ENCODE results near the gene NRG3. TPM values are rescaled to one million over a fixed set of nuclear protein-coding genes. Genes with fewer than 3 reads are reported as not detected.

Gene NRG3
- total and polyA plus RNA-seq, 2 of the 4 experiments (the other 2 are of a cell fraction) = not detected

DNA sequence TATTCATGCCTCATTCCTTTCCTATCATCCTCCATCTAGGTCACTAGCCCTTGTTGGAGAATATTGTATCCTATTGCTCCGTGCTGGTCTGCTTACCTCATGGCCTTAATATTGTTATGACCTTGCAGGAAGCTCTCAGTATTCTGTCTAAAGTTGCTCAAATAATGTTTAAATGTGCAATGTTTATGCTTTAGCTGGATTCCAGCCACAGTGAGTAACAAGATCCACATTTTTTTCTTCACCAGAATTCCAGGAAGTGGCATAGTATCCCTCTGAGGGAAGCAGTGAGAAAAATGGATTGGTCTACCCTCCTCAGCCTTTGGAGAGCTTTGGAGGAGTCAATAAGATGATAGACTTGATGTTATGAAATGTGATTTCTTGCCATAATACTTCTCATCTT lies 402.6 kb downstream of the NRG3 start:
- no CpG with 5 or more reads among the region's 1 CpG for whole genome bisulfite sequencing, 2 experiments (ENCODE audit: extremely low coverage in 2 of 2, insufficient read length in 1 of 2)
- H4K5ac ChIP-seq (ENCODE audit: low read depth, low read length) = no peak overlapping the region
- BruUV-seq (replicated peaks) = no TSS peak
- H3K4me1 ChIP-seq (ENCODE audit: control insufficient read depth, insufficient read depth, low read length) = no peaks in the 10 kb centered on the region
- H2AK9ac ChIP-seq (replicated peaks; ENCODE audit: low read depth, low read length, poor library complexity) = no peak overlapping the region
- dilution Hi-C loops (cut with HindIII; ENCODE audit: low sequenced_read_pairs, unreplicated experiment) = no loop called here
- no peak overlapping the region for H2BK15ac ChIP-seq (ENCODE audit: low read depth, low read length)
- no peak overlapping the region for H3K18ac ChIP-seq (ENCODE audit: low read depth, low read length)
- H2BK120ac ChIP-seq (ENCODE audit: low read depth, low read length) = no peak overlapping the region
- POLR2A ChIA-PET (ENCODE audit: unreplicated experiment) = no interaction called here
- CTCF ChIA-PET = no interaction called here
- no peak overlapping the region for H3K14ac ChIP-seq (replicated peaks; ENCODE audit: low read depth, low read length)
- peaks cover 6% of the 10 kb centered on the region; the same call in 1 of the 2 replicates for H3K9me3 ChIP-seq (ENCODE audit: control insufficient read depth, insufficient read depth, low read length)
- no peak for TF ChIP-seq BHLHE40 (IDR thresholded peaks at IDR 0.05; ENCODE audit: low read depth, low read length)
- no peak for TF ChIP-seq POLR2A (IDR thresholded peaks at IDR 0.05; ENCODE audit: low read depth, low read length)
- no peak for TF ChIP-seq CHD1 (IDR thresholded peaks at IDR 0.05; ENCODE audit: low read depth, low read length)
- no peak for TF ChIP-seq RFX5 (IDR thresholded peaks at IDR 0.05; ENCODE audit: low read depth, low read length)
- no peak for TF ChIP-seq FOS (IDR thresholded peaks at IDR 0.05; ENCODE audit: low read depth, low read length)
- TF ChIP-seq MAFK (IDR thresholded peaks at IDR 0.05; ENCODE audit: low read depth, low read length) = no peak
- no peak for TF ChIP-seq CEBPB (IDR thresholded peaks at IDR 0.05; ENCODE audit: low read depth, low read length)
- TF ChIP-seq MAZ (IDR thresholded peaks at IDR 0.05; ENCODE audit: borderline replicate concordance, low read depth, low read length) = no peak
- TF ChIP-seq, protein P1, sequence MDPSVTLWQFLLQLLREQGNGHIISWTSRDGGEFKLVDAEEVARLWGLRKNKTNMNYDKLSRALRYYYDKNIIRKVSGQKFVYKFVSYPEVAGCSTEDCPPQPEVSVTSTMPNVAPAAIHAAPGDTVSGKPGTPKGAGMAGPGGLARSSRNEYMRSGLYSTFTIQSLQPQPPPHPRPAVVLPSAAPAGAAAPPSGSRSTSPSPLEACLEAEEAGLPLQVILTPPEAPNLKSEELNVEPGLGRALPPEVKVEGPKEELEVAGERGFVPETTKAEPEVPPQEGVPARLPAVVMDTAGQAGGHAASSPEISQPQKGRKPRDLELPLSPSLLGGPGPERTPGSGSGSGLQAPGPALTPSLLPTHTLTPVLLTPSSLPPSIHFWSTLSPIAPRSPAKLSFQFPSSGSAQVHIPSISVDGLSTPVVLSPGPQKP (IDR thresholded peaks at IDR 0.05; ENCODE audit: borderline replicate concordance, low read depth, low read length) = no peak
- TF ChIP-seq NFE2L2 (IDR thresholded peaks at IDR 0.05; ENCODE audit: low read depth, low read length) = no peak
- TF ChIP-seq RAD21 (IDR thresholded peaks at IDR 0.05; ENCODE audit: low read length) = no peak
- TF ChIP-seq RCOR1 (IDR thresholded peaks at IDR 0.05; ENCODE audit: insufficient replicate concordance, low read length) = no peak
- TF ChIP-seq MXI1 (IDR thresholded peaks at IDR 0.05; ENCODE audit: borderline replicate concordance, low read depth, low read length) = no peak
- TF ChIP-seq, protein P2, sequence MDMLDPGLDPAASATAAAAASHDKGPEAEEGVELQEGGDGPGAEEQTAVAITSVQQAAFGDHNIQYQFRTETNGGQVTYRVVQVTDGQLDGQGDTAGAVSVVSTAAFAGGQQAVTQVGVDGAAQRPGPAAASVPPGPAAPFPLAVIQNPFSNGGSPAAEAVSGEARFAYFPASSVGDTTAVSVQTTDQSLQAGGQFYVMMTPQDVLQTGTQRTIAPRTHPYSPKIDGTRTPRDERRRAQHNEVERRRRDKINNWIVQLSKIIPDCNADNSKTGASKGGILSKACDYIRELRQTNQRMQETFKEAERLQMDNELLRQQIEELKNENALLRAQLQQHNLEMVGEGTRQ (IDR thresholded peaks at IDR 0.05; ENCODE audit: low read depth, low read length) = no peak
- TF ChIP-seq, protein P3, sequence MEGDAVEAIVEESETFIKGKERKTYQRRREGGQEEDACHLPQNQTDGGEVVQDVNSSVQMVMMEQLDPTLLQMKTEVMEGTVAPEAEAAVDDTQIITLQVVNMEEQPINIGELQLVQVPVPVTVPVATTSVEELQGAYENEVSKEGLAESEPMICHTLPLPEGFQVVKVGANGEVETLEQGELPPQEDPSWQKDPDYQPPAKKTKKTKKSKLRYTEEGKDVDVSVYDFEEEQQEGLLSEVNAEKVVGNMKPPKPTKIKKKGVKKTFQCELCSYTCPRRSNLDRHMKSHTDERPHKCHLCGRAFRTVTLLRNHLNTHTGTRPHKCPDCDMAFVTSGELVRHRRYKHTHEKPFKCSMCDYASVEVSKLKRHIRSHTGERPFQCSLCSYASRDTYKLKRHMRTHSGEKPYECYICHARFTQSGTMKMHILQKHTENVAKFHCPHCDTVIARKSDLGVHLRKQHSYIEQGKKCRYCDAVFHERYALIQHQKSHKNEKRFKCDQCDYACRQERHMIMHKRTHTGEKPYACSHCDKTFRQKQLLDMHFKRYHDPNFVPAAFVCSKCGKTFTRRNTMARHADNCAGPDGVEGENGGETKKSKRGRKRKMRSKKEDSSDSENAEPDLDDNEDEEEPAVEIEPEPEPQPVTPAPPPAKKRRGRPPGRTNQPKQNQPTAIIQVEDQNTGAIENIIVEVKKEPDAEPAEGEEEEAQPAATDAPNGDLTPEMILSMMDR (conservative IDR thresholded peaks at IDR 0.05; ENCODE audit: low read depth, low read length) = no peak
- no peak for TF ChIP-seq SMC3 (IDR thresholded peaks at IDR 0.05; ENCODE audit: low read depth, low read length)
- no peaks in the 10 kb centered on the region for H3K36me3 ChIP-seq (ENCODE audit: control insufficient read depth, insufficient read depth, low read length)
- no peak overlapping the region for H3K9ac ChIP-seq (ENCODE audit: low read depth, low read length)
- intact Hi-C loops (cut with micrococcal nuclease) = no loop called here
- in situ Hi-C loops (cut with MboI; ENCODE audit: low sequenced_read_pairs) = no loop called here
- H3K9me1 ChIP-seq (ENCODE audit: insufficient read depth, low read length) = no peaks in the 10 kb centered on the region
- DNase-seq (no peak), ATAC-seq (ENCODE audit: low read depth) (no peak)
- no peak overlapping the region for H2AFZ ChIP-seq (replicated peaks; ENCODE audit: low read length, poor library complexity)
- no peak overlapping the region for H4K91ac ChIP-seq (ENCODE audit: insufficient read depth, low read depth, low read length)
- H3K27me3 ChIP-seq (ENCODE audit: control insufficient read depth, insufficient read depth, low read length) = no peaks in the 10 kb centered on the region
- no peak overlapping the region for H3K27ac ChIP-seq (ENCODE audit: insufficient read depth, low read length)
- no peak overlapping the region for H2AK5ac ChIP-seq (ENCODE audit: low read depth, low read length)
- H3K4me3 ChIP-seq (ENCODE audit: insufficient read depth, low read depth, low read length) = no peak overlapping the region
- H4K20me1 ChIP-seq (ENCODE audit: insufficient read depth, low read length) = no peaks in the 10 kb centered on the region
- H3K4ac ChIP-seq (ENCODE audit: low read depth, low read length) = no peak overlapping the region
- no peak overlapping the region for H4K8ac ChIP-seq (ENCODE audit: low read depth in 2 of 2, low read length in 2 of 2)
- H3K79me1 ChIP-seq (ENCODE audit: low read depth in 1 of 2, low read length in 2 of 2) = no peaks in the 10 kb centered on the region
- no peak overlapping the region for H3K56ac ChIP-seq (ENCODE audit: extremely low read depth, insufficient read depth, low read length)
- H2BK5ac ChIP-seq (ENCODE audit: low read depth, low read length, poor library complexity, severe bottlenecking) = no peak overlapping the region
- no peak overlapping the region for H3K4me2 ChIP-seq (ENCODE audit: low read depth, low read length)
- no peak overlapping the region for H3K23ac ChIP-seq (ENCODE audit: low read depth, low read length)
- H2BK20ac ChIP-seq (ENCODE audit: low read depth, low read length) = no peak overlapping the region

Measured in IMR-90 (cell line).